ENCODE data around the gene ITPRIP. TPM values are rescaled to one million over a fixed set of nuclear protein-coding genes. Genes with fewer than 3 reads are reported as not detected.
A peak's percentile ranks its signal among the peaks of the same experiment; 100 is the strongest.

ITPRIP gene
- total and polyA plus RNA-seq, 2 of the 8 experiments (the other 6 are each of a cell fraction or from before 2014, with no cell fraction given) = 15.3 to 16.9 TPM

DNA sequence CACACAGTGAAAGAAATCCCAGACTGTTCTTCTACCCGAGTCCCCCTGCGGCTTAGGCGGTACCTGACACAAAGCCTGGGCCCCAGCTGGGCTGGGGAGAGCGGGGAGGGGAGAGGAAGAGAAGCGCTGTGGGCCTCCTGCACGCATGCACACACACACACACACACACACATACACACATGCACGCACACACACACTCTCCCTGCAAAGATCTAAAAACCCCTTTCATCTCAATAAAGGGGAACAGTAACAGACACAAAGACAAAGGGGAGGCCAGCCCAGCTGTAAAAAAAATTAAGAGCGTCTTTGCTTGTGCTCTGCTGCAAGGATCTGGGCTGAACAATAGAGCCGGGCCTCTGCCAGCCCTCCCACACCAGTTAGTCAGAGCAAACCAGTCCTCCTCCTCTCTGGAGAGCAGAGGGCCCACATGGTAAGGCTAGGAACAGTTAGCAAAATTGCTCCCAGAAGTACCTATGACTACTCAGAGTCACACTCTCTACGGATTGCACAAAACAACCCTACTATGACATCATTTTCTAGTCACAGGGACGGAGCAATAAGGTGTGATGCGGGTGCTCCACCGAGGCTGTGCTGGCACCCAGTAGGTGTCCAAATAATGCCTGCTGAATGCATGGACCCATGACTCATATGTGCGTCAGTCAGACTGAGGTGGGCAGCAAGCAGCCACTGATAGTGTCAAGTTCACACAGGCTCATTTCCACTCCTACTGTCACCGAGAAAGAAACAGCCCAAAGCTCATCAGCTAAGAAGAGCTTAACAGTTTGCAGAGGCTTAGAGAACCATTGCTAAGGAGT lies 9.2 kb downstream of the ITPRIP start:
- POLR2A ChIA-PET (ENCODE audit: partially characterized antibody) = interaction anchor here (0.6 to 4.9 kb wide), 4 partner anchors 10 to 53 kb away, joined by 3 to 37 read pairs (median 6); partner anchors contain the start of gene ITPRIP
- peak overlapping the region; percentile 78; the same call in 1 of the 2 replicates for H2AK5ac ChIP-seq (ENCODE audit: low read depth, low read length)
- peaks cover 40% of the 10 kb centered on the region for H3K79me1 ChIP-seq (ENCODE audit: low read depth, low read length)
- H2AFZ ChIP-seq (ENCODE audit: low read length) = no peak overlapping the region
- no peaks in the 10 kb centered on the region for H3K23me2 ChIP-seq (ENCODE audit: low read depth, low read length)
- peak overlapping the region; percentile 22 for H3K4ac ChIP-seq (replicated peaks; ENCODE audit: insufficient read length, low read depth, low read length)
- H3K4me2 ChIP-seq (ENCODE audit: insufficient read depth in 1 of 2, low read depth in 2 of 2, low read length in 2 of 2) = peak overlapping the region; percentile 66 to 79
- H3K14ac ChIP-seq (ENCODE audit: insufficient read length) = no peak overlapping the region
- peak overlapping the region; percentile 78 for H3K18ac ChIP-seq (ENCODE audit: extremely low read depth, low read length)
- TF ChIP-seq RBBP5 (IDR thresholded peaks at IDR 0.05; ENCODE audit: borderline replicate concordance, low read depth, low read length) (peak; percentile 48; the same call in 1 of the 2 replicates), CREB1 (IDR thresholded peaks at IDR 0.05) (peak; percentile 24; the same call in 1 of the 2 replicates), GTF2F1 (IDR thresholded peaks at IDR 0.05; ENCODE audit: borderline replicate concordance, low read depth, low read length) (no peak), CEBPB (IDR thresholded peaks at IDR 0.05; ENCODE audit: low read depth, low read length) (peak; percentile 57; the same call in 1 of the 2 replicates), TAF1 (IDR thresholded peaks at IDR 0.05; ENCODE audit: low read depth, low read length) (peak; percentile 9; the same call in 1 of the 2 replicates), NRF1 (IDR thresholded peaks at IDR 0.05; ENCODE audit: low read depth, low read length) (no peak), ASH2L (IDR thresholded peaks at IDR 0.05; ENCODE audit: low read length) (peak; percentile 80), BACH1 (IDR thresholded peaks at IDR 0.05; ENCODE audit: low read length) (no peak), BRCA1 (IDR thresholded peaks at IDR 0.05; ENCODE audit: low read depth, low read length) (no peak), HDAC2 (IDR thresholded peaks at IDR 0.05; ENCODE audit: borderline replicate concordance in 1 of 2, low read depth in 2 of 2, low read length in 2 of 2) (0 out of 4 replicates have a peak, but pooled peaks of 1 of the 2 experiments have one; percentile 48), SIN3A (conservative IDR thresholded peaks at IDR 0.05 in 1 of 2, IDR thresholded peaks at IDR 0.05 in 1 of 2; ENCODE audit: low read depth in 1 of 2, low read length in 2 of 2) (peak in 1 of 2 experiments; percentile 47; a peak in 1 of 4 replicates)
- H2BK5ac ChIP-seq (ENCODE audit: low read depth, low read length) = peak overlapping the region; percentile 69; the same call in 1 of the 2 replicates
- H3K79me2 ChIP-seq (ENCODE audit: control insufficient read depth in 1 of 2, insufficient read depth in 2 of 2, low read length in 2 of 2) = peaks cover 4 to 88% of the 10 kb centered on the region in 2 experiments; a peak in 3 of 4 replicates
- no peaks in the 10 kb centered on the region for H3K36me3 ChIP-seq (ENCODE audit: control insufficient read depth in 2 of 4, insufficient read depth in 4 of 4, low read length in 3 of 4)
- CTCF ChIA-PET (ENCODE audit: partially characterized antibody) = interaction anchor here (0.8 to 18.5 kb wide), 9 partner anchors 9 to 293 kb away, joined by 3 to 166 read pairs (median 4); partner anchors contain the start of genes CFAP58 and ITPRIP
- peaks cover 48 to 77% (median 58%) of the 10 kb centered on the region in 4 experiments for H3K4me1 ChIP-seq (replicated peaks in 1 of 4; ENCODE audit: control insufficient read depth in 3 of 4, insufficient read depth in 4 of 4, low read length in 3 of 4)
- H4K20me1 ChIP-seq (replicated peaks in 1 of 2; ENCODE audit: control insufficient read depth in 1 of 2, insufficient read depth in 2 of 2, low read length in 2 of 2) = peaks cover 2 to 4% of the 10 kb centered on the region in 2 experiments
- H2BK20ac ChIP-seq (ENCODE audit: low read length) = peak overlapping the region; percentile 37; the same call in 1 of the 2 replicates
- peak overlapping the region; percentile 76 for H4K91ac ChIP-seq (replicated peaks; ENCODE audit: insufficient read length, low read length)
- 36% methylated on average over 13 of the region's 15 CpGs; no CpG with 5 or more reads in 1 of the 2 experiments for WGBS, 2 experiments (ENCODE audit: extremely low coverage in 1 of 2, insufficient coverage in 1 of 2, insufficient read length in 1 of 2, insufficient replicate concordance in 2 of 2, low coverage in 1 of 2, low lambda C conversion rate in 2 of 2, missing lambda C conversion rate in 1 of 2)
- H4K5ac ChIP-seq (ENCODE audit: insufficient read length, low read depth, low read length) = peak overlapping the region; percentile 43
- H2BK120ac ChIP-seq (replicated peaks; ENCODE audit: low read depth, low read length) = peak overlapping the region; percentile 60
- H3K27me3 ChIP-seq (replicated peaks in 1 of 4; ENCODE audit: control insufficient read depth in 3 of 4, extremely low read depth in 1 of 4, insufficient read depth in 3 of 4, low read length in 3 of 4) = no peaks in the 10 kb centered on the region
- FAIRE-seq = no peak
- DNase-seq (ENCODE audit: low read depth in 1 of 2, low spot score in 2 of 2) = no peak
- H2BK15ac ChIP-seq (ENCODE audit: low read length) = no peak overlapping the region; the same call in 1 of the 2 replicates
- no peak overlapping the region for H3K23ac ChIP-seq (ENCODE audit: insufficient read length)
- H4K8ac ChIP-seq (ENCODE audit: extremely low read depth, insufficient read depth, low read length) = peak overlapping the region; percentile 22; the same call in 1 of the 2 replicates
- peak overlapping the region; percentile 42 for H2BK12ac ChIP-seq (ENCODE audit: low read depth, low read length)
- H3K9ac ChIP-seq (replicated peaks in 1 of 4; ENCODE audit: extremely low read depth in 1 of 4, low read depth in 3 of 4, low read length in 3 of 4) = peak overlapping the region in 2 of 4 experiments; percentile 39 to 52; a peak in 4 of 7 replicates
- H3K56ac ChIP-seq (replicated peaks; ENCODE audit: insufficient read length, low read depth, low read length) = no peak overlapping the region
- peak overlapping the region; percentile 87 for H3K27ac ChIP-seq (ENCODE audit: low read depth, low read length)
- peak overlapping the region in 3 of 4 experiments; percentile 17 to 44 (median 24); a peak in 5 of 8 replicates for H3K4me3 ChIP-seq (ENCODE audit: extremely low read depth in 1 of 4, insufficient read depth in 2 of 4, low read depth in 3 of 4, low read length in 4 of 4)
- no peaks in the 10 kb centered on the region for H3K9me3 ChIP-seq (ENCODE audit: insufficient read depth in 2 of 2, low read depth in 1 of 2, low read length in 1 of 2)

Measured in H1 (cell line).